Measurements from ENCODE around the gene PRSS2.

- TF ChIP-seq POLR2A (IDR thresholded peaks at IDR 0.05) = no peak
- TF ChIP-seq EP300 (IDR thresholded peaks at IDR 0.05; ENCODE audit: low read depth) = no peak
- no peak for TF ChIP-seq CTCF (IDR thresholded peaks at IDR 0.05)
- no peak for TF ChIP-seq POLR2AphosphoS5 (IDR thresholded peaks at IDR 0.05)
Measured at GRCh38 chr7:142773937-142774744, 3.4 kb downstream of the PRSS2 start.

All from transverse colon (tissue), 4 donors.